HL-60/S4 treated with retinoic acid at 250 ng/mL for 4 days and 3 days (cell line): ENCODE data around the gene SEMA4D.

Experiments
- in situ Hi-C: fragments of 300-500 bp; cut with MboI; formaldehyde crosslinking; loops from 2 replicates; pipeline ENCODE4 v1.7.0; 2022; ENCODE audit warnings: low sequenced_read_pairs

Gene SEMA4D

GRCh38 chr9:89497978-89498851, at the start of gene SEMA4D:
Gene SEMA4D (minus strand): TSS chr9:89498113. CDS start chr9:89405456, 92,657 bp downstream.
- in situ Hi-C loops, result no loop called here

- in situ Hi-C loops, result no loop called here
Observed at GRCh38 chr9:89547000-89547399, 49.1 kb upstream of the SEMA4D start.

GRCh38 chr9:89544279-89544661, 46.4 kb upstream of the SEMA4D start:
- in situ Hi-C loops, result no loop called here

GRCh38 chr9:89543621-89544278, 45.8 kb upstream of the SEMA4D start:
- in situ Hi-C loops, result no loop called here

- in situ Hi-C loops, result no loop called here
Observed at GRCh38 chr9:89543111-89543510, 45.2 kb upstream of the SEMA4D start.

- in situ Hi-C loops, result no loop called here
Observed at GRCh38 chr9:89542401-89543021, 44.6 kb upstream of the SEMA4D start.

- in situ Hi-C loops, result no loop called here
Observed at GRCh38 chr9:89541798-89542197, 43.9 kb upstream of the SEMA4D start.

GRCh38 chr9:89539374-89539773, 41.5 kb upstream of the SEMA4D start:
- in situ Hi-C loops, result no loop called here

- in situ Hi-C loops, result no loop called here
Observed at GRCh38 chr9:89538871-89539270, 41.0 kb upstream of the SEMA4D start.

- in situ Hi-C loops, result no loop called here
Observed at GRCh38 chr9:89537166-89537565, 39.3 kb upstream of the SEMA4D start.

- in situ Hi-C loops, result no loop called here
Observed at GRCh38 chr9:89536600-89536999, 38.7 kb upstream of the SEMA4D start.

- in situ Hi-C loops, result no loop called here
Observed at GRCh38 chr9:89536145-89536574, 38.2 kb upstream of the SEMA4D start.

- in situ Hi-C loops, result no loop called here
Observed at GRCh38 chr9:89535461-89535860, 37.5 kb upstream of the SEMA4D start.

- in situ Hi-C loops, result no loop called here
Observed at GRCh38 chr9:89534515-89535287, 36.8 kb upstream of the SEMA4D start.

GRCh38 chr9:89533411-89534095, 35.6 kb upstream of the SEMA4D start:
- in situ Hi-C loops, result no loop called here

GRCh38 chr9:89532944-89533343, 35.0 kb upstream of the SEMA4D start:
- in situ Hi-C loops, result no loop called here

- in situ Hi-C loops, result no loop called here
Observed at GRCh38 chr9:89532478-89532877, 34.6 kb upstream of the SEMA4D start.

GRCh38 chr9:89531766-89532165, 33.9 kb upstream of the SEMA4D start:
- in situ Hi-C loops, result no loop called here

- in situ Hi-C loops, result no loop called here
Observed at GRCh38 chr9:89530726-89531125, 32.8 kb upstream of the SEMA4D start.
